ENCODE data around the gene C6orf120.
"Not testable (repeated sequence)": the region's sequence is repeated elsewhere in the genome, so short reads cannot be mapped to it uniquely, and the experiment has no call there.

The C6orf120 gene

DNA sequence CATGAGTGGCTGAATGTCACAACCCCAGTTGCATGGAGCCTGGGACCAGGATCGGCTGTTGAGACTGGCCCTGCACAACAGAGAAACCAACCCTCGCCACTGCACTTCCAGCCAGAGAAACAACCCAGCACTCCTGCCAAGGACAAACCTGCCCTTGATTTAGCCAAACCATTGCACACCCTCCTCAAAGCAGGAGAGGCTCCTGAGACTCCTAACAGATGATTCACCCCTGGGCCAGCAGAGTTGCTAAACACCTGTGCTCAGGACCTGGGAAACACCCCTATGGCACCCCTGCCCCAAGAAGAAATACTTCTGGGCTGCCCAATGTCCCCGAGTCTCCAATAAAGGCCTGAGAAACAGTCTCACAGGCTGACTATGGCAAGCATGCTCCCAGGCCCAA, 17.9 kb upstream of the C6orf120 start:
- no peak for DNase-seq (ENCODE audit: low read depth)

DNA sequence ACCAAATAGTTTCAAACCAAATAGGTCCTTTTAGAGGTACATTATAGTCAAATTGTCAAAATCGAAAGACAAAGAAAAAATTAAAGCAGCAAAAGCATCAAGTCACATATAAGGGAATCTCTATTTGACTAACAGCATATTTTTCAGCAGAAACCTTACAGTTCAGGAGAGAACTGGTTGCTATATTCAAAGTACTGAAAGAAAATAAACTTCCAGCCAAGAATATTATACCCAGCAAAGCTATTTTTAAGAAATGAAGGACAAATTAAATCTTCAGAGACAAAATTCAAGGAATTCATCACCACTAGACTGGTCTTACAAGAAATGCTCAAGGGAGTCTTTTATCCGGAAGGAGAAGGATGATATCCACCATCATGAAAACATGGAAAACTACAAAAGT, 16.1 kb upstream of the C6orf120 start:
- DNase-seq (ENCODE audit: low read depth): no peak

DNA sequence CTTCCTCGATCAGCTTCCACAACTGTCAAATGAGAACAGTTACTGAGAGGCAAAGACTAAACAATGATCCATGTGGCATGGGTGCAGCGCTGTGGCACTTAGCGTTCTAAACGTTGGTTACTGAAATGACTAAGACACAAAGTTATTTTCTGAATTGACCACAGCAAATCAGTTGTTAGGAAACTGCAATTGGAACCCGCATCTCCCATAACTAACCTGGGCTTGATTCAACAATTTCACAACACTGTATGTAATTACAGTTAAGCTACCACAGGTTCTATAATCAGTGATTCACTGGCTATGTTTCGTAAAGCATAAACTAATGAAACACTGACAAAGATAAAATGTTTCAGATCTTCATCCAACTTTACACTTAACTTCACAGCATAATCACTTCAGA, 12.6 kb upstream of the C6orf120 start:
- DNase-seq (ENCODE audit: low read depth): no peak

DNA sequence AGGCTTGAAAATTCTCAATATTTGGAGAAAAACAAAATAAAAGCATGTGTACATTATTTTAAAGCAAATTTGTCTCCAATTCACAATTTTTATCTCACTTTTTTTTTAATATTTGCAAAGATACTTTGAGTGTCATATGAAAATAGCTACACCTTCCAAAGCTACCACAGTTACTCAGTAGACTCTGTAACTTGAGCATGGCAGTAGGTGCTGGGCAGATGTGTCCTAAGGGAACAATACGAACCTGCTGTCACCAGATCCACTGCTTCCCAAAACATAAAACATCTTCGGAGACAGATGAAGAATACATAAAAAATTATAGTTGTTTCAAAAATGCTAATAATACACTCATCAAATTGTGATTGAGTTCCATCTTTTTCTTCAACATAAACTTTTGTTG, 10.7 kb upstream of the C6orf120 start:
- no peak for DNase-seq (ENCODE audit: low read depth)

DNA sequence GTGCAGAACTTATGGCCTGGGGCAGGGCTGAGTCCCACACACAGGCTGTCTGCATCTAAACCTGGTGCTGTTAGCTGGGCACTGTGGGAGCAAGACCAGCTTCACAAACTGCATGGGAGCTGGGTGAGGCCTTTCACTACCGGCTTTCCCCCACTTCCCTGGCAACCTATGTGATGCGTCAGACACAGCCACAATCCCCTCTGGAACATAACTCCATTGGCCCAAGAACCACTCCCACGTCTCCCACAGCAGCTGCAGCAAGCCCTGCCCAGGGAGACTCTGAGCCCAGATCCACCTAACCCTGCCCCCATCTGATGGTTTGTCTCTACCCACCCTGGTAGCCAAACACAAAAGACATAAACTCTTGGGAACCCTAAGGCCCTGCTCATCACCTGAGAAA, 9.4 kb upstream of the C6orf120 start:
- no peak for DNase-seq (ENCODE audit: low read depth)

DNA sequence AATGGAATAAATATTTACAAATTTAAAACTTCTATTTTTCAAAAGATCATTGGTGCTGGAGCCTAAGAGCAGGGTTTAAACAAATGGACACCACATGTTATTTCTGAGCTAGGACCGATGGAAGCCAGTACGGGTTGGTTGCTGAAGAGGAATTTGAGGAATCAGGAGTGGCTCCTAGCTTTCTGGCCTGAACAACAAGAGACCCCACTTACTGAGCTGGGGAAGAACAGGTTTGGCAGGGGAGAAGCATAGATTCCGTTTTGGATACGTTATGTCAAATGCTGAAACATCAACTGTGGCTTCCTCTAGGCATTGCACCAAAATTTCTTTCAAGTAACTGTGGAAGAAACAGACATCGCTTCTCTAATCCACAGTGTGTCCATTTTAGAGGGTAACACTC, 6.8 kb upstream of the C6orf120 start:
- no peak for DNase-seq (ENCODE audit: low read depth)

DNA sequence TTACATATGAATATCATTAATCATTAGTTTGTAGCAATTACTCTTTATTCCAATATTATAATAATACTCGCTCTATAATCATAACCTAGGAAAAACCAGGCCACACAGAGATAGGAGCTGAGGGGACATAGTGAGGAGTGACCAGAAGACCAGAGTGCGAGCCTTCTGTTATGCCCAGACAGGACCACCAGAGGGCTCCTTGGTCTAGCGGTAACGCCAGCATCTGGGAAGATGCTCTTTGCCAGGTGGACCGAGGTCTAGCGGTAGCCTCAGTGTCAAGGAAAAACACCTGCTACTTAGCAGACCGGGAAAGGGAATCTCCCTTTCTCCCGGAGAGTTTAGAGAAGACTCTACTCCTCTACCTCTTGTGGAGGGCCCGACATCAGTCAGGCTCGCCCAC, 4.8 kb upstream of the C6orf120 start:
- not testable (repeated sequence) for DNase-seq (ENCODE audit: low read depth)

DNA sequence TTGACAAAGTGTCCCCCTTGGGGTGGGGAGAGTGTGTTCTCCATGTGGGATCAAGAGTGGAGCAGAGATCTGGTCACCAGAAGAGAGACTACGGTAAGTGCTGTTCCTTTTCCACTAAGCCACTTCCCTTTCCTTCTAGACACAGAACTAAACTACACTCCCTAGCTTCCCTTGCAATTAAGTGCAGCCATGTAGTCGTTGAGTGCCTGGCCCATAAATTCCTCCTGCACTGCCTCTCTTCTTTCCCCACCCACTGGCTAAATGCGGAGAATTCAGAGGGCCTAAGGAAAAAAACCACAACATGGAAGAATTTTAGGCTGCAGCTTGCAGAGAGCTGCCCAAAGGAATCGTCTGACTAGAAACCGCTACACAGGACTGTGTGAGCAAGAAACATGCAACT, 1.6 kb upstream of the C6orf120 start:
- no peak for DNase-seq (ENCODE audit: low read depth)

DNA sequence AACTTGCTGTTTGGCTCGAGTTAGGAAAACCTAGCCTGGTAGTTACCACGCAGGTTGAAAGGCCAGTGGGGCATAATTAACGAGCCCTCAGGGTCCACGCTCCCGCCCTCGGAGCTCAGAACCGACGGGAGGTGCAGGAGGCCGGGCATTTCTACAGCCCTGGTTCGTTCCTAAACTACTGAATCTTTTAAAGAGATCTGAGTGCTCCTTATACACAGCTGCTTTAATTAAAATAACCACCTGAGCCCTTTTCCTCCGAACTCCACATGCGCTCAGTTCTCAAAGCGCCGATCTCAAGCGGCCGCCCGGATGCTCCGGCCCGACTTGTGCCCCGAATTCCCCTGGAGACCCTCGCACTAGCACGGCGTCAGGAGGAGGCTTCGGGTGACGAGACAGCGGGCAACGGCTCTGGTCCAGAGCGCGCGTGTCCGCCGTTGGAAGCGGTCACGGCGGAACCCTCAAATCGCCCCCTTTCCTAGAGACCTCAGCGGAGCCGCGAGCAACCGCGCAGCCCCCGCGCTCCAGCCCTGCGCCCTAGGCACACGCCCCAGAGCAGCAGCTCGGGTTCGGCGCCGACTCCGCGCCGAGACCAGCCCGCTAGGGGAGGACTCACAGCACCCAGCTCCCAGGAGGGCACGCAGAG, 494 bp upstream of the C6orf120 start:
- no peak for DNase-seq (ENCODE audit: low read depth)

DNA sequence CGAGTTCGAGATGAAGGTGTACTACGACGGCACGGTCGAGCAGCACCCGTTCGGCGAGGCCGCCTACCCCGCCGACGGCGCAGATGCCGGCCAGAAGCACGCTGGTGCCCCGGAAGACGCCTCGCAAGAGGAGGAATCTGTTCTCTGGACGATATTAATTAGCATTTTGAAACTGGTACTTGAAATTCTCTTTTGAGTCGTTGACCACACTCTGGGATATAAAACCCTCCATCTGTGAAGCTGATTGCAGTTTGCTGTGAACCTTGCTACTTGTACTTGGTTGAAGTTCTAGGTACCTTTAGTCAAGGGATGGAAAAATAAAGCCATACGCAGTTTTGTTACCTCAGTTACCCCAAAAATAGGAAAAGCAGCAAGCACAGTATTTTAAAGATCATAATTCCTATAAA, 917 bp downstream of the C6orf120 start:
- no peak for DNase-seq (ENCODE audit: low read depth)

DNA sequence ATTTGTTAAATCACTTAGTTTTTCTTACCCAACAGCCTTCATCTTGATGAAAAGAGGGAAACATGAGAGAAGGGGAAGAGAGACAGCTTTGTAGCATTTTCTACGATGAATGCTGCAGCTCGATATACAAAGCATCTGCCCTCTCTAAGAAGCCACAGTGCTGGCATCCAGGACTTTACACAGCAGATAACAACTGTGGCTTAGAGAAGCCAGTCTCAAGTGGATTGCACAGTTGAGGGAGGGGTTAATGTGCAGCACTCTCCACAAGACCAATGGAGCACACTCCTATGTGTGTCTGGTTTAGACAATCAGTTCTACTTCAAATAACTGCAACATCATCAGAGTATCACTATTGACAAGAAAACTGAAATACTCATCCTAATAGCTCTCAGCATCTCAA, 5.8 kb downstream of the C6orf120 start:
- no peak for DNase-seq (ENCODE audit: low read depth)

DNA sequence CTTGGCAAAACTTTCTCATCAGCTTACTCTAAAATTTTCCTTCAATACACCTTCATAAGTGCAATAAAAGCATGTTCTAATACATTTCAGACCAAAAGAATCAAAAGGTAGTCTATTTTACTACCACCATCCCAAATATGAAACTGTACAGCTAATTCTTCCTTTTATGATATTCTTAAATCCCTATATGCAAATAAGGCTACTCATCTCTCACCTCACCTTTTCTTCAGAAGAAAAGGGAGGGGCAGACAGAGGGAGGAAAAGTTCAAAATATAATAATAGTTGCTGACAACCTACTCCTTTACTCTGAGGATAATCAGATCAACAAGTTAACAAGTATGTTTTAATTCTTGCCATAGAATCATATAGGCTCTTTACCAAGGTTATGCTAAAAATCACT, 7.4 kb downstream of the C6orf120 start:
- no peak for DNase-seq (ENCODE audit: low read depth)

DNA sequence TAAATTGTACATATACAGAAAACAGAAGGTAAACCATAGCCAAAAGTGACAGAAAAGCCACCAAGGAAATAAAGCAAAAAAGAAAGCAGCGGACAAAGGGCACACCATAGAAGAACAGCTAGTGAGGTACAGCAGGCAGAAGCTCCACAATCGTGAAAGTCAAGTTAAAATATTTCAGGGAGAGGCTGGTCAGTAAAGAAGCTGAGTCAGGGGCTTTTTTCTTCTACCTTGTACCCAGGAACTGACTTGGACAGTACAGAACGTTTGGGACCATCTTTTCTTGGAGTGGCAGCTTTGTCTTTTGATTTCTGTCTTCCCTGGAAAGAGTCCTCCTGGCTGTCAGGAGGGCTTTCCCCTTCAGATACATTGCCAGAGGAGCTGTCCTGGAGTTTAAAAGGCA, 8.1 kb downstream of the C6orf120 start:
- DNase-seq (ENCODE audit: low read depth): no peak

DNA sequence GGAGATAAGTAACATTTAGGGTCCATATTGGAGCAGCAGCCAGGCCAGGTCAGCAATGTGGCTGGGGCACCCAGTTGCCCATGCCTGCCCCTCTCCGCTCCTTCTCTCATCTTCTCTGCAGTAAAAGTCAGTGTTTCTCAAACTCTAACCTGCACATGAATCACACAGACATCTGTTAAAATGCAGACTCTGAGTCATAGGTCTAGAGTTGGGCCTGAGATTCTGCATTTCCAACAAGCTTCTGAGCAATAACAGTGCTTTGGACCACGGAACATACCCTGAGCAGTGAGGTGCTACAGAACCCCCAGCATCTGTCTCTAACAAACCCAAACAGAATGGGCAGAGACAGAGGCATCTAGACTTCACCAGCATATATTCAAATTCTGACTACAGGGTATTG, 12.3 kb downstream of the C6orf120 start:
- DNase-seq (ENCODE audit: low read depth): no peak

DNA sequence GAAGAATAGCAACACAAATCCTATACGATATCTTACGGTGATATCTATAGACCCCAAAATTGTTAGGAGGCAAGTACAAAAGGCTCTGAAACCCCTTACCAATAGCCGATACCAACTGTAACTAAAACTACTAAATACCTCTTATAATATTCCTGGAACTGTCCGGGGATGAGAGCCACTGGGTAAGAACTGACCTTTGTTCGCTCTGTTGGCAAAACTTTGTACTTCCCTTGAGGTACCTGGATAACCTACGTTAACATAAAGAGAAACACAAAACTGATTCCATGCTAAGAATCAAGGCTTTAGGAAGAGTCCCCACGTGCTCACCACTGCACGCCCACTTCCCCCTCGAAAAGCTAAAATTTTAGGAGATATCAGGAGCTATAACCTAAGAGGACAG, 12.7 kb downstream of the C6orf120 start:
- DNase-seq (ENCODE audit: low read depth): no peak

DNA sequence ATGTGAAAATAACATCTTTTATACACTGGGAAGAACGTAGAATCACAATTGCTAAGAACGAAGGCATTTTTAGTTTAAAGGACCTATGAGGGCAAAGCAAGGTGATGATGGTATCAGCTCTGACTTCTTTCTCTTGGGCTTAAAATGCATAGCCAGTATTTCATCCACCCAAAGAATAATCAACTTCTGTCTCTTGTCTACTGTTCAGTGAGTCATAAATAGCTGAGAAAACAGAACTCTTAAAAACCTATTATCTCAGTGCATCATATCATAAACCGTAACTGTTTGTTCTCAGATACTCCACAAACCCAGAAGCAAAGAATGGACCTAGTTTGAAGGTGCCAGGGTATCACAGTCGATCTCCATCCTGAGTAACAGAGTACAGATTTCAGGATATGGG, 17.2 kb downstream of the C6orf120 start:
- DNase-seq (ENCODE audit: low read depth): no peak

DNA sequence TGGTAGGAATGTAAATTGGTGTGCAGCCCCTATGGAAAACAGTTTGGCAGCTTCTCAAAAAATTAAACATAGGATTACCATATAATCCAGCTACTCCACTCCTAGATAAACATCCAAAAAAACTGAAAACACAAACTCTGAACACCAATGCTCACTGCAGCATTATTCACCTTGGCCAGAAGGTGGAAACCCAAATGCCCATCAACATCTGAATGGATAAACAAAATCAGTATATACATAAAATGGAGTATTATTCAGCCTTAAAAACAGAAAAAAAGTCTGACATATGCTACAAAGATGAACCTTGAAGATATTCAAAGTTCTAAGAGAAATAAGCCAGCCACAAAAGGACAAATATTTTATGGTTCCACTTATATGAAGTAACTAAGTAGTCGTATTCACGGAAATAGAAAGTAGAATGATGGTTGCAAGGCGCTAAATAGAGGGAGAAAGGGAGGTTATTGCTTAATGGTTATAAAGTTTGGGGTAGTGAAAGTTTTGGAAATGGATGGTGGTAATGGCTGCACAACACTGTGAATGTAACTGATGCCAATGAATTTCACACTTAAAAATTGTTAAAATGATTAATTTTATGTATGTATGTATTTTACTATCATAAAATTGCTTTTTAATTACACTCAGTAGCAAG, 18.4 kb downstream of the C6orf120 start:
- DNase-seq (ENCODE audit: low read depth): no peak

DNA sequence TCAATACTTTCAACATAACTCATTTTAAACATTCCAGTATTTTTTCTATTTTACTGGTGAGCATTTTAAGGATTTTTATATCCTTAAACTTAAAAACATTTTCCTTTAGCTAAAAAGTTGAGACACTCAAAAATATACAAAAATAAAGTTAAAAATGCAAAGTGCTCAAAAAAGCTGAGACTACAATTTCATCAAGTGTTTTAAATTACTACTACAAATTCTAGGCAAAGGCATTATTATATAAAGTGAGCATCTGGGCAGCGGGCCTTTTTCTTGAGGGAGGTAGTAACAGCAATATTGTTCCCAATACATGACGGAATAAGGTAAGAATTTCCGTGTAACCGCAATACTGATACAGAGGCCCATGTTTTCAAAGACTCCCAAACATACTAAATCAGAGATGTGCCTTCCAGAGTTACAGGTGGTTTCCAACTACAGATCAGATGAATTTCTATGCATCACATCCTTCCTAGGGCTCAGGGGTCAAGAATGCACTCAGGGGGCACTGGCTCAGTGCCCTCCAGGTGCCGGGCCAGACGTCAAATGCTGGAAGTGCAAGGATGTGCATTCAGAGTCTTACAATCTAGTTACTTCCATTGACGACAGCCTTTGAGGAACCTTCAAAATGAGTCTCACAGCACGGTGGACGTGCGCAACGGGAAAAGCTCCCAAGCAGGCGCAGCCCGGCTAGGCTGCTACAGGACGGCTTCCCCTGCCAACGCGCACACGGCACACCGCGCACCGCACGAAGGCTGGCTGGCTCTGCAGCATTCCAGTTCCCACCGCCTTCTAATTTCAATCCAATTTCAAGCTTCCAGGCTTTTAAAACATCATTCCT, 20.7 kb downstream of the C6orf120 start:
- no peak for DNase-seq (ENCODE audit: low read depth)

DNA sequence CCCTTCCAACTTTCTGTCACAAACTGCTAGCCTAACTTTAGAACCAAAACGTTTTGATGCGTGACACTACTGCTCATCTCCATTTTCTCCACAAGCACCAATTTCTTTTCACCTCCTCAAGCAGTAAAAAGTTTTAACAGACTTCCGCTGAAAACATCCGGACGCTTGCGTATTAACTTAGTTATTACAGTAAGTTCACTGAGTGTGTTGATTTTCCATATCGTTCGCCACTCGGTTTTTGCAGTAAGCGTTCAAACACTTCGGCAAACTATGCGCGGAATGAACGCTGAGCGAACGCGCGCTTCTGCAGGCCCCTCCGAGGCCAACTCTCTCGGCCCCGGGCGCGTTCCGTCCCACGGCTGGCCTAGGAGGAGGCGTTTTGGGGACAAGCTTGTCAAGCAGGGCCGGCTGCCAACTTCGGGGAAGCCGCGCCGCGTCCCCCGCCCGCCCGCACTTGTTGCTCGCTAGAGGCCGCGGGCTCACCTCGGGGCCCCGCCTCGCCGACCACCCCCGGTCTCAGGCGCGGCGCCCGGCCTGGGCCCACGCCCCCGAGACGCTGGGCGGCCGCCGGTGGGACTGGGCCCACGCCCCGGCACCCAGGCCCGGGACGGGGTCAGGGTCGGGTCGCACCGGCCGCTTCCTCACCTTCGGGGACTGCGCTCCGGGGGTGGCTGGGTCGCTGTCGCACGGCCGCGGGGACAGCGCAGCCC, 21.4 kb downstream of the C6orf120 start:
- DNase-seq (ENCODE audit: low read depth): peak; percentile 32

DNA sequence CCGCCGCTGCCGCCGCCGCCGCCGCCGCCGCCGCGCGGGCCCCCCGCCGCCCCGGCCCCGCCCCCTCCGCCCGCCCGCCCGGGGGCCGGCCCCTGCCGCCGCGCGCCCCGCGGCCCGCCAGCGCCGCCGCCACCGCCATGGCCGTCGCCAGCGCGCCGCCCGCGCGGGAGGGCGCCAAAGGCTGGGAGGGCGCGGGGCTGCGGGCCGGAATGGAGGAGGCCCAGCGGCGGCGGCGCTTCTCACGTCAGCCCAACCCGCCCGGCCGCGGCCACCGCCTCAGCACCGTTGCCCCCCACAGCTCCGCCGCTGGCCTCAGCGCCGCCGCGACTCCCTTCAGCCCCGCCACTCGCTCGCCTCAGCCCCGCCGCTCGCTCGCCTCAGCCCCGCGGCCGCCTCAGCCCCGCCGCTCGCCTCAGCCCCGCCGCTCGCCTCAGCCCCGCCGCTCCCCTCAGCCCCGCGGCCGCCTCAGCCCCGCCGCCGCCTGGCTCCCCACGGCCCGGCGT, 22.1 kb downstream of the C6orf120 start:
- no peak for DNase-seq (ENCODE audit: low read depth)

DNA sequence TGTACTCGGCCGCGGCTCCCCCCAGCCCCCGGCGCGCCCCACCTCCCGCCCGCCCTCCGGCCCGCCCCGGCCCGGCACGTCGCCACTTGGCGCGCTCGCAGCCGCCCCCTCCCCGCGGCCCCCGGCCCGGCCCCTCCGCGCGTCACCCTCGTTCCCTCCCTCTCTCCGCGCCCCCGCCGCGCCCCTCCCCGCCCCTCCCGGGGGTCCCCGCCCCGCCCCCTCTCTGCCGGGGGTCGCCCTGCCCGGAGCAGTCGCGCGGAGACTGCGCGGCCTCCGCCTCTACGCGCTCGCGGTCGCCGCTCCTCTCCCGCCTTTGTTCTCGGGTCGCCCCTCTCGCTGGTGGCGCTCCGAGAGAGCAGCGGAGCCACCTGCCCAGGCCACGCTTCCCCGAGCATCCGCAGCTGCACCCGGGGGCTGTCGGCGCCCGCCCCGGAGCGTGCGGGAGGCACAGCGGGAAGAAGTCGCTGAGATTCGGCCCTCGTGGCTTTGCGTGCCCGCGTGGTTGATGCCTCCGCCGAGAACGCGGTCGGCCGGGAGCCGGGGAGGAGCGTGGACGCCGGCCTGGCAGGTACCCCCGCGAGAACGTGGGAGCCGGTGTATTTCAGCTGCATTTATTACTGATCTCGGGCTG, 22.7 kb downstream of the C6orf120 start, which contains the start of gene PHF10:
Gene PHF10, minus strand, starts transcription at position 7 of the 631 bp plus-strand sequence. CDS start 569 bp downstream, outside the sequence.
- DNase-seq (ENCODE audit: low read depth): peak; percentile 30

All from stimulated activated CD8-positive, alpha-beta memory T cell treated with anti-CD3 and anti-CD28 coated beads, Interleukin-15, amount 100 ng/mL, for 1 hour (primary cell).